Activated T-helper 2 cell treated with anti-CD3 and anti-CD28 coated beads, Interferon-gamma antibody, Interleukin-2, Interleukin-4, amounts not matched to agents 10 μg/mL and 5 μg/mL and 100 μg/mL, durations not matched to agents 14 hours and 24 hours and 36 hours (primary cell): Measurements from ENCODE around the gene ZRANB1. TPM values are rescaled to one million over a fixed set of nuclear protein-coding genes. Genes with fewer than 3 reads are reported as not detected.
"Not testable (repeated sequence)": the region's sequence is repeated elsewhere in the genome, so short reads cannot be mapped to it uniquely, and the experiment has no call there.

Source experiments
- DNase-seq: peaks from one replicate; pipeline ENCODE4 v3.0.0; 2021; ENCODE audit warnings: low spot score
- H3K27ac Mint-ChIP-seq: one replicate; pipeline ENCODE4 v1.8.0; 2021; ENCODE audit warnings: mixed read lengths
- H3K27me3 Mint-ChIP-seq: one replicate; pipeline ENCODE4 v1.8.0; 2021; ENCODE audit warnings: low read depth, mixed read lengths
- H3K36me3 Mint-ChIP-seq: one replicate; pipeline ENCODE4 v1.8.0; 2021; ENCODE audit warnings: low read depth, mixed read lengths
- H3K4me1 Mint-ChIP-seq: one replicate; pipeline ENCODE4 v1.8.0; 2021; ENCODE audit warnings: low read depth, mixed read lengths
- H3K4me3 Mint-ChIP-seq: one replicate; pipeline ENCODE4 v1.8.0; 2021; ENCODE audit warnings: low read depth, mild to moderate bottlenecking, moderate library complexity, mixed read lengths
- H3K9me3 Mint-ChIP-seq: one replicate; pipeline ENCODE4 v1.8.0; 2021; ENCODE audit warnings: mixed read lengths
- intact Hi-C: fragments of 100-400 bp; cut with micrococcal nuclease; formaldehyde crosslinking; loops from one replicate; pipeline ENCODE4 v1.15.1; 2023
- total RNA-seq: library from RNA; stranded (reverse); gene quantifications from 2 replicates; pipeline ENCODE4 v1.2.3, GENCODE V29; 2022

The ZRANB1 gene
- total RNA-seq, 1 donor from 2014 or later = 12.1 TPM

- Mint-ChIP-seq H3K27me3 (no peaks in the 10 kb centered on the region), H3K4me3 (no peak overlapping the region), H3K27ac (no peak overlapping the region), H3K4me1 (peaks cover 9% of the 10 kb centered on the region), H3K9me3 (no peaks in the 10 kb centered on the region), H3K36me3 (peaks cover 47% of the 10 kb centered on the region)
- no peak for DNase-seq
- intact Hi-C loops = no loop called here
These were observed 35.2 kb downstream of the ZRANB1 start for GRCh38 chr10:124977161-124977560.

DNA sequence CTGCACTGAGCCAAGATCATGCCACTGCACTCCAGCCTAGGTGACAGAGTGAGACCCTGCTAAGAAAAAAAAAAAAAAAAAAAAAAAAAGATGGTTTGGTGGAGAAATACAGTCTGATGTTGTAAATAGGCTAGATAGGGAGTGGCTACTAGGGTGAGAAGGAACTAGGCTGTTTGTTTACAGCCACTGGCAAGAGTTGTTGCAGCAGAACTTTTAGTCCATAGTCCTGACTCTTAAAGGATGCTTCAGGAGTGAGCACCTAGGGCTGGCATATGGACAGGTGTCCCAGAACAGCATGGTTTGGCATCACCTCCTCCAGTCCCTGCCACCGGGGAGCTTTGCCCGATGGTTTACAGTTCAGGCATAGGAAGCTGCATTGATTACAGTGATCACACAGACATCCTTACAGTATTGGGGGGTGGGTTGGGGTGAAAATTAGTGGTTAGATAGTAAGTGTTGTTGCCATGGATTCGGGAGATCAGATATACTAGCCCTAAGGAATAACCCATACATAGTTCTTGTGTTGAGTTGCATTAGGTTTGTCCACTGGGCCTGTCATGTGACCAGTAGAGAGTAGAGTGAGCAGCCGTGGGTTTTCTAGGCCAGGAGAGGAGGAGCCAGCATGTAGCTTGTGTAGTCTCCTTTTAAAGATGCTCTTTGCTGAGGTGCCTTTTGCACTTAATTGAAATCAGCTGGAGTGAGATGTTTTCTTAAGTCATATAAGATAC is 35.9 kb downstream of the ZRANB1 start:
- Mint-ChIP-seq H3K4me3 (no peak overlapping the region), H3K4me1 (peaks cover 10% of the 10 kb centered on the region), H3K9me3 (no peaks in the 10 kb centered on the region), H3K27me3 (no peaks in the 10 kb centered on the region), H3K27ac (no peak overlapping the region), H3K36me3 (peaks cover 52% of the 10 kb centered on the region)
- DNase-seq = no peak
- intact Hi-C loops = no loop called here

GRCh38 chr10:124978376-124978725 is 36.4 kb downstream of the ZRANB1 start:
- Mint-ChIP-seq H3K36me3 (peaks cover 56% of the 10 kb centered on the region), H3K9me3 (no peaks in the 10 kb centered on the region), H3K27me3 (no peaks in the 10 kb centered on the region), H3K4me3 (no peak overlapping the region), H3K27ac (no peak overlapping the region), H3K4me1 (peaks cover 15% of the 10 kb centered on the region)
- DNase-seq = no peak
- intact Hi-C loops = no loop called here

DNA sequence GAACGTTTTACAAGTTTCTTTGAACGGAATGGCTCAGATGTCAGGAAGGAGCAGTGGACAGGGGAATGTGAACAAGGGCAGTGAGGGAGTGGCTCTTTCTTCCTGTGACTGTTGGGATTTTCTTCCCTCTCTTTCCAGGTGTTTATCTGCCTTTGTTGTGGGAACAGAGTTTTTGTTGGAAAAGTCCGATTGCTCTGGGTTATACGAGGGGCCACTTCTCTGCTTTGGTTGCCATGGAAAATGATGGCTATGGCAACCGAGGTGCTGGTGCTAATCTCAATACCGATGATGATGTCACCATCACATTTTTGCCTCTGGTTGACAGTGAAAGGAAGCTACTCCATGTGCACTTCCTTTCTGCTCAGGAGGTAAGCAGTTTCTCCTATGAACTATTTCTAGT is 41.4 kb downstream of the ZRANB1 start:
- Mint-ChIP-seq H3K27me3 (no peaks in the 10 kb centered on the region), H3K9me3 (no peaks in the 10 kb centered on the region), H3K27ac (no peak overlapping the region), H3K36me3 (peaks cover 57% of the 10 kb centered on the region), H3K4me3 (no peak overlapping the region), H3K4me1 (peaks cover 11% of the 10 kb centered on the region)
- no peak for DNase-seq
- intact Hi-C loops = no loop called here

- DNase-seq = no peak
- H3K27me3 Mint-ChIP-seq = no peaks in the 10 kb centered on the region
- intact Hi-C loops = no loop called here
- H3K4me3 Mint-ChIP-seq = no peak overlapping the region
- H3K4me1 Mint-ChIP-seq = peaks cover 11% of the 10 kb centered on the region
- peaks cover 59% of the 10 kb centered on the region for H3K36me3 Mint-ChIP-seq
- H3K27ac Mint-ChIP-seq = no peak overlapping the region
- H3K9me3 Mint-ChIP-seq = no peaks in the 10 kb centered on the region
These were observed 42.5 kb downstream of the ZRANB1 start for GRCh38 chr10:124984376-124984775.

- no peak for DNase-seq
- Mint-ChIP-seq H3K4me3 (no peak overlapping the region), H3K36me3 (peaks cover 59% of the 10 kb centered on the region), H3K27ac (no peak overlapping the region), H3K27me3 (no peaks in the 10 kb centered on the region), H3K9me3 (no peaks in the 10 kb centered on the region), H3K4me1 (peaks cover 11% of the 10 kb centered on the region)
- intact Hi-C loops = no loop called here
These were observed 43.2 kb downstream of the ZRANB1 start for GRCh38 chr10:124985162-124985561.

DNA sequence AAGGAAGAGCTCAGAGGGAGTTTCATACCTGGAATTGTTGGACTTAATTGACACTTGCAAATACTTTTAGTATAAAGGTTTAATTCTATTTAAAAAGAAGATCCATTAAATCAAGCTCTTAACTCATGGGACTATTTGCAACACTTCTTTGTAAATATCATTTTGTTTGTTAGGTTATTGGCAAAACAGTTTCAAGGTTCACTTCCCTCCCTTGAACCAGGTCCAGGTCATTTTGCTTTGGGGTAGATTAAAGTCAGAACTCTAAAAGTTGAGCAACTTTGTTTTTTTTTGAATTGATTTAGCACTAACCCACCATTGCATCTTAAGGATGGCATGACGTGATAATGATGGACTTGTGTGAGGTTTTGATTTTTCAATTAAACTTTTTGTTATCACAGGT is 45.9 kb downstream of the ZRANB1 start:
- H3K4me1 Mint-ChIP-seq = peaks cover 10% of the 10 kb centered on the region
- H3K4me3 Mint-ChIP-seq = no peak overlapping the region
- peaks cover 43% of the 10 kb centered on the region for H3K36me3 Mint-ChIP-seq
- H3K9me3 Mint-ChIP-seq = no peaks in the 10 kb centered on the region
- H3K27ac Mint-ChIP-seq = no peak overlapping the region
- no peak for DNase-seq
- no peaks in the 10 kb centered on the region for H3K27me3 Mint-ChIP-seq
- intact Hi-C loops = no loop called here

DNA sequence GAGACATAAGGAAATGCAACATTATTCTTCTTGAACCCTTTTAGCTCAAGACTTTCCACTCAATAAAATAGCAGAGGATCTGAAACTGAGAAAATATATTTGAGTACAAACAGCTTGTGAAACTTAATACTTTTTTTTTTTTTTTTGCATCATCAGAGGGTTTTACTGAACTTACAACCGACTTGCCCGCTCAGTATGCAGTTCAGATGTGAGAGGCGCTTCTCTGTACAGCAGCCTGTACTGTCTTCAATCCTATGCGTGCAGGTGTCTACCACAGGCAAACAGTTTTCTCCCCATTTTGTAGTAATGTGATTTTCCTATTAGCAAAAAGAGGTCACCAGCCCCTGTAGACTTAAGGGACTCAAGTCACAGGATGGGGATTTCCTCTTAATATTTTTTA is 46.8 kb downstream of the ZRANB1 start:
- H3K4me3 Mint-ChIP-seq, H3K4me1 Mint-ChIP-seq, DNase-seq, H3K27ac Mint-ChIP-seq, intact Hi-C loops, H3K9me3 Mint-ChIP-seq, H3K27me3 Mint-ChIP-seq: not testable (repeated sequence)
- H3K36me3 Mint-ChIP-seq = peaks cover 34% of the 10 kb centered on the region

GRCh38 chr10:124989526-124989925 is 47.6 kb downstream of the ZRANB1 start:
- no peak for DNase-seq
- no peak overlapping the region for H3K4me3 Mint-ChIP-seq
- intact Hi-C loops = no loop called here
- peaks cover 29% of the 10 kb centered on the region for H3K36me3 Mint-ChIP-seq
- no peaks in the 10 kb centered on the region for H3K27me3 Mint-ChIP-seq
- no peaks in the 10 kb centered on the region for H3K9me3 Mint-ChIP-seq
- no peak overlapping the region for H3K27ac Mint-ChIP-seq
- H3K4me1 Mint-ChIP-seq = no peaks in the 10 kb centered on the region

- H3K4me1 Mint-ChIP-seq = no peaks in the 10 kb centered on the region
- H3K9me3 Mint-ChIP-seq = no peaks in the 10 kb centered on the region
- H3K27me3 Mint-ChIP-seq = no peaks in the 10 kb centered on the region
- peak; percentile 4 for DNase-seq
- H3K27ac Mint-ChIP-seq = no peak overlapping the region
- peaks cover 17% of the 10 kb centered on the region for H3K36me3 Mint-ChIP-seq
- intact Hi-C loops = no loop called here
- no peak overlapping the region for H3K4me3 Mint-ChIP-seq
These were observed 49.0 kb downstream of the ZRANB1 start for GRCh38 chr10:124990671-124991625.

GRCh38 chr10:124991835-124992234 is 49.9 kb downstream of the ZRANB1 start:
- no peaks in the 10 kb centered on the region for H3K27me3 Mint-ChIP-seq
- no peaks in the 10 kb centered on the region for H3K4me1 Mint-ChIP-seq
- peaks cover 17% of the 10 kb centered on the region for H3K36me3 Mint-ChIP-seq
- H3K9me3 Mint-ChIP-seq = no peaks in the 10 kb centered on the region
- no peak overlapping the region for H3K4me3 Mint-ChIP-seq
- no peak for DNase-seq
- intact Hi-C loops = no loop called here
- no peak overlapping the region for H3K27ac Mint-ChIP-seq

GRCh38 chr10:124992462-124993344 is 50.8 kb downstream of the ZRANB1 start:
- Mint-ChIP-seq H3K4me1 (no peaks in the 10 kb centered on the region), H3K27me3 (no peaks in the 10 kb centered on the region), H3K36me3 (peaks cover 14% of the 10 kb centered on the region), H3K9me3 (no peaks in the 10 kb centered on the region), H3K4me3 (no peak overlapping the region), H3K27ac (no peak overlapping the region)
- intact Hi-C loops = no loop called here
- no peak for DNase-seq
